Measurements from ENCODE around the gene SMDT1.
A peak's percentile ranks its signal among the peaks of the same experiment; 100 is the strongest.

Gene SMDT1

DNA sequence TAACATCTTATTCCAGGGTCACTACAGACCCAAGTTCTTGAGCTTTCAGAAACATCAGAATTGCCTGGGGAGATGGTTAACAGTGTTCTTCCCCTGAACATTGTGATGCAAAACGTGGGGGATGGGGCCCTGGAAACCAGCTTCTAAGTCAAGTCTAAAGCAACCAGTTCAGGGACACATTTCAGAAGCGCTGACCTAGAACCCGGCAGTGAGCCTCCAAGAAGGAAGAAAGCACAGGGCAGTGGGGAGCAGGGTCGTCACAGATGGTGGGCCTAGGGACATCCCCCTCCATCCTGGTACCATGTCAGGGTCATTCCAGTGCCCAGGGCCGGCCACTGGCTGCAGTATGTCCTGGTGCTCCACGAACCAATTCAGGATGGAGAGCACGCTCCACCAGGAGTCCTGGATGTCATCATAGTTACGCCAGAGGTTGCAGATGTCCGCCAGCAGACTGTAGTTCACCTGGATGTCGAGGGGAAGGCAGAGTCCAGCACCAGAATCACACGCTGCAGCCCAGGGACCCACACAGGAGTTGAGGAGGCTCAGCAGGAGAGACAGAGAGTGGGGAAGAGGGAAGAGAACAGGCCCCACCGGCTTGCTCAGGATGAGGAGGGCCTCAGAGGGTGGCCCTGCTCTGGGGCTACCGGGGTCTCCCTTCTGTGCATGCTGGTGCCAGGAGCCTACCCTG lies 13.9 kb upstream of the SMDT1 start:
- no peak overlapping the region for H3K4me3 ChIP-seq (ENCODE audit: control insufficient read depth, low read depth, low read length)
- no peak for DNase-seq (ENCODE audit: low read depth)
- TF ChIP-seq, protein P1, sequence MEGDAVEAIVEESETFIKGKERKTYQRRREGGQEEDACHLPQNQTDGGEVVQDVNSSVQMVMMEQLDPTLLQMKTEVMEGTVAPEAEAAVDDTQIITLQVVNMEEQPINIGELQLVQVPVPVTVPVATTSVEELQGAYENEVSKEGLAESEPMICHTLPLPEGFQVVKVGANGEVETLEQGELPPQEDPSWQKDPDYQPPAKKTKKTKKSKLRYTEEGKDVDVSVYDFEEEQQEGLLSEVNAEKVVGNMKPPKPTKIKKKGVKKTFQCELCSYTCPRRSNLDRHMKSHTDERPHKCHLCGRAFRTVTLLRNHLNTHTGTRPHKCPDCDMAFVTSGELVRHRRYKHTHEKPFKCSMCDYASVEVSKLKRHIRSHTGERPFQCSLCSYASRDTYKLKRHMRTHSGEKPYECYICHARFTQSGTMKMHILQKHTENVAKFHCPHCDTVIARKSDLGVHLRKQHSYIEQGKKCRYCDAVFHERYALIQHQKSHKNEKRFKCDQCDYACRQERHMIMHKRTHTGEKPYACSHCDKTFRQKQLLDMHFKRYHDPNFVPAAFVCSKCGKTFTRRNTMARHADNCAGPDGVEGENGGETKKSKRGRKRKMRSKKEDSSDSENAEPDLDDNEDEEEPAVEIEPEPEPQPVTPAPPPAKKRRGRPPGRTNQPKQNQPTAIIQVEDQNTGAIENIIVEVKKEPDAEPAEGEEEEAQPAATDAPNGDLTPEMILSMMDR (IDR thresholded peaks at IDR 0.05; ENCODE audit: control insufficient read depth, insufficient read depth, low read depth, low read length, missing control alignments), result no peak

DNA sequence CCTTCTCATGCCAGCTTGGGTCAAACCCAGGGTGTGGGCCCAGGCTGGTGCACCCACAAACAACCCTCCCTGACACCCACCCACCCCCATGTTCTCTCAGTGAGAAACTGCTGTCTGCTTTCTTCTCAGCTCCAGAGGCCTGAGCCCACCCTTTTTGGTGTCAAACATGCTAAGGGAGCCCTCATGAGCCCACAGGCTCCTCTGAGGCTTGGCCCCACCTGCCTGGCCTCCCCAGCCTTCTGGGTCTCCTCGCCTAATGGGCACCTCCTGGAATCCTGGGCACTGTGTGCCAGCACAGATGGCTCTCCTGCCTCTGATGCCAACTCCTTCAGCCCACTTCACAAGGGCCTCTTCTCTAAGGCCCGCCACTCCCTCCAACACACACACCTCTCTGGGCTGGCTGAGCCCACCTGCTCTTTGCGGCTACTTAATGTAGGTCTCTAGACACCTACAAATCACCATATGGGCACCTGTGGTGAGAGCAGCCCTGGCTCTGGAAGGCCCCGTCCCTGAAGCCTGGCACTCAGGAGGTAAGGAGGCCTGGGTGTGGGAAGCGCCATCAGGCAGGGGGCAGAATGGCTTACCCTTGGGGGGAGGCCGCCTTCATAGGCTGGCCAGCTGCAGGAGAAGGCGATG lies 13.3 kb upstream of the SMDT1 start:
- no peak for DNase-seq (ENCODE audit: low read depth)
- H3K4me3 ChIP-seq (ENCODE audit: control insufficient read depth, low read depth, low read length), result no peak overlapping the region
- TF ChIP-seq, protein P1 (IDR thresholded peaks at IDR 0.05; ENCODE audit: control insufficient read depth, insufficient read depth, low read depth, low read length, missing control alignments), result no peak

DNA sequence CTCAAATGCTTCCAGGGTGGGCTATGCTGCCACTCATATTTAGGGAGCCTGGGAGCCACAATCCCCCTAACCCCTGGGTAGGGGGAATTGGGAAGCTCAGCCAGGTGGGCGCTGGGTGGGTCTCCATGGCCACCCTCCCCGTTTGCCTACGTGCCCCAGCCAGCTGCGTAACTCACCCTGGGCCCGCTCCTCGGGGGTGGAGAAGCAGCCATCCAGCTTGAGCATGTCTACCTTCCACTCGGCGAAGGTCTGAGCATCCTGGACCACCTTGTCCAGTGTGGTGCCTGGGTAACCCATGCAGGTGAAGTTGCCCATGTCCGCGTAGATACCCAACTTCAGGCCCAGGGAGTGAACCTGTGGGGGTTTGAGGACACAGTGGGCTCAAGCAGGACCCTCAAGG lies 12.6 kb upstream of the SMDT1 start:
- TF ChIP-seq, protein P1 (IDR thresholded peaks at IDR 0.05; ENCODE audit: control insufficient read depth, insufficient read depth, low read depth, low read length, missing control alignments), result no peak
- H3K4me3 ChIP-seq (ENCODE audit: control insufficient read depth, low read depth, low read length), result no peak overlapping the region
- DNase-seq (ENCODE audit: low read depth), result no peak

DNA sequence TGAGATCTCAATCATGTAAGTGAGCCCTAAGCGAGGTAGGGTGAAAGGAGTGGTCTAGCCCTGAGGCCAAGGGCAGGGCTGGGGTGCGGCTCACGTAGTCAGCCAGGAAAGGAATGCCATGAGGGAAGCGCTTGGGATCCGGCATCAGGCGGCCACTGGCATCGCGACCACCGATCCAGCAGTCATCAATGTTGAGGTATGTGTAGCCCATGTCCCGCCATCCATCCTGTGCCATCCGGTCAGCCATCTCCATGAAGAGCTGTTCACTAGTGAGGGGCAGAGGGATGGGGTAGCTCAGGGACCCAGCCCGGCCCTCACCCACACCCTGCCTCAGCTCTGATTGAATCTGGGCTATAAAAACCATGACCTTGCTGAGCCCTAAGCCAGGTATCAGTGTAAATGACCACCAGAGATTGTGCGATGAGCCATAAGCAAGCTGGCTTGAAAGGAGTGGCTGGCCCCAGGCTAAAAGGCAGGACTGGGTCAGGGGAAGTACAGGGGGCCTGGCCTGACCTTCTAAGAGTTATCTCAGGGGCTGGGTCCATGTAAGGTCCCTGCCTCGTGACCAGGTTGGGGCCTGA lies 11.7 kb upstream of the SMDT1 start:
- no peak for DNase-seq (ENCODE audit: low read depth)
- TF ChIP-seq, protein P1 (IDR thresholded peaks at IDR 0.05; ENCODE audit: control insufficient read depth, insufficient read depth, low read depth, low read length, missing control alignments), result no peak
- no peak overlapping the region for H3K4me3 ChIP-seq (ENCODE audit: control insufficient read depth, low read depth, low read length)

DNA sequence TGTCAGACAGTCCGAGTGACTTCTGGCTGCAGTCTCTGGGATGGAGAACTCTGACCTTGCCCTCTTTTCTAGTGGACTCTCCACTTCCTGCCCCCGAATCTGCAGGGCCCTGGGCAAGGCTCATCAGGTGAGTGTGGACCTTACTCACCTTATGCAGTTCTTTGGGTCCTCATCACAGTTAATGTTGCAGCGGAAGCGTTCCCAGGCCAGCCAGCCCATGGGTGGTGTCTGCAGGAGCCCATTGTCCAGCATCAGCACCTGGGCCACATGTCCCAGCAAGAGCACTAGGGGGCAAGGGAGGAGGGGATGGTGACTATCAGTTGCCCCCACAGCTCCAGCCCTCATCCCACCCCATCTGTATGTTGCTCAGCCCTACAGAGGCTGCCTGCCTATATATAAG lies 11.2 kb upstream of the SMDT1 start:
- TF ChIP-seq, protein P1 (IDR thresholded peaks at IDR 0.05; ENCODE audit: control insufficient read depth, insufficient read depth, low read depth, low read length, missing control alignments), result no peak
- DNase-seq (ENCODE audit: low read depth), result no peak
- no peak overlapping the region for H3K4me3 ChIP-seq (ENCODE audit: control insufficient read depth, low read depth, low read length)

DNA sequence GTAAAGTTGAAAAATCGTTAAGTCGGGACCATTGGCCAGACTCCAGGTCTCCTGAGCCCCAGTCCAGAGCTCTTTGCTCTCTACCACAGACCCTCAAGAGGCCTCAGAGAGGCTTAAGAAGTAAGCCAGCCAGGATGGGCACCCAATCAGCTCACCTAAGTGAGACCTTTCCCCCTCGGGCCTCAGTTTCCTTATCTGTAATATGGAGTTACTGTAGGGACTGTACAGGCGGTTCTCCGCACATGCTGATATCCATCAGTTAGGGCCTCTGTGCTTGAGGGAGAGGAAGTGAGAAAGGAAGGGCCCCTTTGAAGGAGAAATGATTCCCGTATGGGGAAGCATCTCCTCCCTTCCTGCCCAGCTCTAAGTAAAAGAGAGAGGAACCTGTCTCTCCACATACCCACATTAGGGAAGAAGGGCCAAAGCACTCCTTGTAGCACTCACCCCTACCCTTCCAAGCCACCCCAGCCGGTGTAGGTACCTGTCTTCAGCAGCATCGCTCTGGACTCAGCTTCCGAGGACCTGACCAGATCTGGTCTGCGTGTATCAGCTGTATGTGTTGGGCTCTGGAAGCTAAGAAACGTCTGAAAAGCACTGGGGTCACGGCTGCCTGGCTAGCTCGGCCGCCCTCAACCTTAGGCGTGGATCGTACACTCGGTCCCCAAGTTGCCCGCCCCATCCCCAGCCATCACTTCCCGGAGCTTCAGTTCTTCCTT lies 9.5 kb upstream of the SMDT1 start:
- DNase-seq (ENCODE audit: low read depth), result no peak
- peak overlapping the region; percentile 77 for H3K4me3 ChIP-seq (ENCODE audit: control insufficient read depth, low read depth, low read length)
- TF ChIP-seq, protein P1 (IDR thresholded peaks at IDR 0.05; ENCODE audit: control insufficient read depth, insufficient read depth, low read depth, low read length, missing control alignments), result no peak

Measured in AG09309 (cell line).